ENCODE data around the gene SYNE2. TPM values are rescaled to one million over a fixed set of nuclear protein-coding genes. Genes with fewer than 3 reads are reported as not detected.
"Not testable (repeated sequence)": the region's sequence is repeated elsewhere in the genome, so short reads cannot be mapped to it uniquely, and the experiment has no call there.

The SYNE2 gene
- total RNA-seq, 2 experiments from 2014 or later, result 77.7 to 82.4 TPM

- H3K27me3 Mint-ChIP-seq, result no peaks in the 10 kb centered on the region
- no peak overlapping the region for H3K4me3 Mint-ChIP-seq
- ChIA-PET POLR2A (no interaction called here), CTCF (no interaction called here)
- H3K9me3 Mint-ChIP-seq, result no peaks in the 10 kb centered on the region
- H3K27ac Mint-ChIP-seq, result no peak overlapping the region
- peaks cover 17% of the 10 kb centered on the region for H3K36me3 Mint-ChIP-seq (ENCODE audit: low read depth)
- H3K4me1 Mint-ChIP-seq, result peaks cover 29% of the 10 kb centered on the region
- no peak for DNase-seq
These were observed 345.2 kb downstream of the SYNE2 start for GRCh38 chr14:64197996-64198395.

GRCh38 chr14:64198486-64198885, 345.7 kb downstream of the SYNE2 start:
- CTCF ChIA-PET, result no interaction called here
- H3K27ac Mint-ChIP-seq, result no peak overlapping the region
- H3K4me1 Mint-ChIP-seq, result peaks cover 29% of the 10 kb centered on the region
- no peak overlapping the region for H3K4me3 Mint-ChIP-seq
- POLR2A ChIA-PET, result no interaction called here
- DNase-seq, result no peak
- no peaks in the 10 kb centered on the region for H3K27me3 Mint-ChIP-seq
- no peaks in the 10 kb centered on the region for H3K9me3 Mint-ChIP-seq
- H3K36me3 Mint-ChIP-seq (ENCODE audit: low read depth), result peaks cover 16% of the 10 kb centered on the region

GRCh38 chr14:64200170-64200569, 347.4 kb downstream of the SYNE2 start:
- Mint-ChIP-seq H3K4me1 (peaks cover 16% of the 10 kb centered on the region), H3K27ac (no peak overlapping the region), H3K9me3 (no peaks in the 10 kb centered on the region), H3K36me3 (ENCODE audit: low read depth) (peaks cover 3% of the 10 kb centered on the region), H3K4me3 (no peak overlapping the region), H3K27me3 (no peaks in the 10 kb centered on the region)
- no peak for DNase-seq
- POLR2A ChIA-PET, result no interaction called here
- CTCF ChIA-PET, result interaction anchor here (1.1 kb wide), 1 partner anchor 103 kb away, joined by 3 read pairs; no protein-coding TSS in a partner anchor

GRCh38 chr14:64201296-64201695, 348.5 kb downstream of the SYNE2 start:
- Mint-ChIP-seq H3K27ac (no peak overlapping the region), H3K36me3 (ENCODE audit: low read depth) (peaks cover 3% of the 10 kb centered on the region), H3K4me3 (no peak overlapping the region), H3K9me3 (no peaks in the 10 kb centered on the region), H3K27me3 (no peaks in the 10 kb centered on the region), H3K4me1 (peaks cover 6% of the 10 kb centered on the region)
- DNase-seq, result no peak
- POLR2A ChIA-PET, result no interaction called here
- CTCF ChIA-PET, result interaction anchor here (1.1 kb wide), 1 partner anchor 102 kb away, joined by 3 read pairs; no protein-coding TSS in a partner anchor

- Mint-ChIP-seq H3K4me3 (no peak overlapping the region), H3K27ac (no peak overlapping the region), H3K9me3 (no peaks in the 10 kb centered on the region), H3K27me3 (no peaks in the 10 kb centered on the region), H3K4me1 (peaks cover 5% of the 10 kb centered on the region), H3K36me3 (ENCODE audit: low read depth) (peaks cover 3% of the 10 kb centered on the region)
- ChIA-PET POLR2A (no interaction called here), CTCF (no interaction called here)
- DNase-seq, result no peak
These were observed 349.2 kb downstream of the SYNE2 start for GRCh38 chr14:64201921-64202545.

GRCh38 chr14:64202716-64203115, 349.9 kb downstream of the SYNE2 start:
- Mint-ChIP-seq H3K9me3 (no peaks in the 10 kb centered on the region), H3K27me3 (no peaks in the 10 kb centered on the region), H3K36me3 (ENCODE audit: low read depth) (peaks cover 3% of the 10 kb centered on the region), H3K27ac (no peak overlapping the region), H3K4me1 (peaks cover 2% of the 10 kb centered on the region), H3K4me3 (no peak overlapping the region)
- no peak for DNase-seq
- POLR2A ChIA-PET, result interaction anchor here (1.2 kb wide), 1 partner anchor 135 kb away, joined by 3 read pairs; no protein-coding TSS in a partner anchor
- CTCF ChIA-PET, result interaction anchor here (1.2 kb wide), 1 partner anchor 101 kb away, joined by 4 read pairs; no protein-coding TSS in a partner anchor

GRCh38 chr14:64203366-64204006, 350.7 kb downstream of the SYNE2 start:
- Mint-ChIP-seq H3K36me3 (ENCODE audit: low read depth) (peaks cover 3% of the 10 kb centered on the region), H3K4me3 (no peak overlapping the region)
- POLR2A ChIA-PET, result interaction anchor here (1.2 kb wide), 1 partner anchor 134 kb away, joined by 3 read pairs; no protein-coding TSS in a partner anchor

GRCh38 chr14:64208261-64208660, 355.5 kb downstream of the SYNE2 start:
- H3K36me3 Mint-ChIP-seq (ENCODE audit: low read depth), result peaks cover 32% of the 10 kb centered on the region
- ChIA-PET POLR2A (no interaction called here), CTCF (no interaction called here)
- no peaks in the 10 kb centered on the region for H3K27me3 Mint-ChIP-seq
- H3K4me3 Mint-ChIP-seq, result no peak overlapping the region
- H3K4me1 Mint-ChIP-seq, result peaks cover 3% of the 10 kb centered on the region
- no peak overlapping the region for H3K27ac Mint-ChIP-seq
- DNase-seq, result no peak
- no peaks in the 10 kb centered on the region for H3K9me3 Mint-ChIP-seq

More at GRCh38 chr14:64203366-64204006, 350.7 kb downstream of the SYNE2 start:
- no peaks in the 10 kb centered on the region for H3K27me3 Mint-ChIP-seq
- H3K9me3 Mint-ChIP-seq, result no peaks in the 10 kb centered on the region
- no peak for DNase-seq
- H3K4me1 Mint-ChIP-seq, result no peaks in the 10 kb centered on the region
- no peak overlapping the region for H3K27ac Mint-ChIP-seq
- CTCF ChIA-PET, result interaction anchor here (1.2 kb wide), 1 partner anchor 100 kb away, joined by 4 read pairs; no protein-coding TSS in a partner anchor

- CTCF ChIA-PET, result interaction anchor here (1.0 kb wide), 1 partner anchor 10 kb away, joined by 3 read pairs; no protein-coding TSS in a partner anchor
- no peak overlapping the region for H3K27ac Mint-ChIP-seq
- H3K36me3 Mint-ChIP-seq (ENCODE audit: low read depth), result peaks cover 35% of the 10 kb centered on the region
These were observed 356.2 kb downstream of the SYNE2 start for GRCh38 chr14:64208981-64209380.

GRCh38 chr14:64209444-64210131, 356.8 kb downstream of the SYNE2 start:
- no peak overlapping the region for H3K27ac Mint-ChIP-seq
- H3K4me1 Mint-ChIP-seq, result peaks cover 3% of the 10 kb centered on the region
- no peaks in the 10 kb centered on the region for H3K27me3 Mint-ChIP-seq
- ChIA-PET POLR2A (no interaction called here), CTCF (interaction anchor here (0.6 to 1.0 kb wide), 2 partner anchors 9 to 428 kb away, joined by 3 read pairs; no protein-coding TSS in a partner anchor)
- no peaks in the 10 kb centered on the region for H3K9me3 Mint-ChIP-seq
- no peak for DNase-seq
- no peak overlapping the region for H3K4me3 Mint-ChIP-seq
- H3K36me3 Mint-ChIP-seq (ENCODE audit: low read depth), result peaks cover 35% of the 10 kb centered on the region

More at GRCh38 chr14:64208981-64209380, 356.2 kb downstream of the SYNE2 start:
- H3K4me3 Mint-ChIP-seq, result no peak overlapping the region
- H3K9me3 Mint-ChIP-seq, result no peaks in the 10 kb centered on the region
- no peaks in the 10 kb centered on the region for H3K27me3 Mint-ChIP-seq
- DNase-seq, result no peak
- POLR2A ChIA-PET, result no interaction called here
- peaks cover 3% of the 10 kb centered on the region for H3K4me1 Mint-ChIP-seq

GRCh38 chr14:64210216-64210615, 357.4 kb downstream of the SYNE2 start:
- no peak overlapping the region for H3K4me3 Mint-ChIP-seq
- no peak for DNase-seq
- H3K27me3 Mint-ChIP-seq, result no peaks in the 10 kb centered on the region
- peaks cover 3% of the 10 kb centered on the region for H3K4me1 Mint-ChIP-seq
- no peaks in the 10 kb centered on the region for H3K9me3 Mint-ChIP-seq
- POLR2A ChIA-PET, result no interaction called here
- peaks cover 37% of the 10 kb centered on the region for H3K36me3 Mint-ChIP-seq (ENCODE audit: low read depth)
- CTCF ChIA-PET, result interaction anchor here (1.0 kb wide), 1 partner anchor 9 kb away, joined by 3 read pairs; no protein-coding TSS in a partner anchor
- H3K27ac Mint-ChIP-seq, result no peak overlapping the region

- H3K36me3 Mint-ChIP-seq (ENCODE audit: low read depth), result peaks cover 44% of the 10 kb centered on the region
- H3K4me1 Mint-ChIP-seq, CTCF ChIA-PET, H3K27ac Mint-ChIP-seq, POLR2A ChIA-PET, DNase-seq, H3K27me3 Mint-ChIP-seq, H3K9me3 Mint-ChIP-seq, H3K4me3 Mint-ChIP-seq: not testable (repeated sequence)
These were observed 358.1 kb downstream of the SYNE2 start for GRCh38 chr14:64210912-64211311.

- Mint-ChIP-seq H3K4me1 (peaks cover 3% of the 10 kb centered on the region), H3K27me3 (no peaks in the 10 kb centered on the region), H3K36me3 (ENCODE audit: low read depth) (peaks cover 60% of the 10 kb centered on the region), H3K4me3 (no peak overlapping the region), H3K27ac (no peak overlapping the region), H3K9me3 (no peaks in the 10 kb centered on the region)
- ChIA-PET CTCF (no interaction called here), POLR2A (no interaction called here)
- no peak for DNase-seq
These were observed 359.9 kb downstream of the SYNE2 start for GRCh38 chr14:64212666-64213065.

All from activated CD4-positive, alpha-beta memory T cell treated with anti-CD3 and anti-CD28 coated beads, Interleukin-2, amount 10 ng/mL, durations not matched to agents 7 days and 5 days (primary cell).